Measurements from ENCODE around the gene RDH5. TPM values are rescaled to one million over a fixed set of nuclear protein-coding genes. Genes with fewer than 3 reads are reported as not detected.

Gene RDH5
- total RNA-seq, 1 donor from 2014 or later: 12.9 TPM

GRCh38 chr12:55721601-55722213 lies 1.5 kb downstream of the RDH5 start:
- ATAC-seq: no peak
- no peak for DNase-seq (ENCODE audit: missing footprints)
- intact Hi-C loops (cut with DNase I): loop anchor here (2.0 to 5.0 kb wide), 2 partner anchors 15 to 39 kb away; partner anchors contain the start of gene ITGA7

- DNase-seq (ENCODE audit: missing footprints) (no peak), ATAC-seq (no peak)
- intact Hi-C loops (cut with DNase I): loop anchor here (5.0 kb wide), 1 partner anchor 41 kb away; a partner anchor contains a TSS
Observed at GRCh38 chr12:55722948-55723347, 2.8 kb downstream of the RDH5 start.

- DNase-seq (ENCODE audit: missing footprints): no peak
- ATAC-seq: no peak
- intact Hi-C loops (cut with DNase I): loop anchor here (5.0 kb wide), 1 partner anchor 41 kb away; a partner anchor contains a TSS
Observed at GRCh38 chr12:55723516-55724225, 3.5 kb downstream of the RDH5 start.

- intact Hi-C loops (cut with DNase I): loop anchor here (5.0 kb wide), 1 partner anchor 42 kb away; a partner anchor contains a TSS
- ATAC-seq: no peak
- peak; percentile 89 for DNase-seq (ENCODE audit: missing footprints)
Observed at GRCh38 chr12:55724226-55724939, 4.2 kb downstream of the RDH5 start.

- DNase-seq (ENCODE audit: missing footprints) (no peak), ATAC-seq (no peak)
- intact Hi-C loops (cut with DNase I): loop anchor here (5.0 kb wide), 1 partner anchor 43 kb away; a partner anchor contains a TSS
Observed at GRCh38 chr12:55724940-55725309, 4.7 kb downstream of the RDH5 start.

GRCh38 chr12:55725556-55725955 lies 5.4 kb downstream of the RDH5 start:
- ATAC-seq (no peak), DNase-seq (ENCODE audit: missing footprints) (no peak)
- intact Hi-C loops (cut with DNase I): no loop called here

GRCh38 chr12:55726971-55727370 lies 6.8 kb downstream of the RDH5 start:
- ATAC-seq (no peak), DNase-seq (ENCODE audit: missing footprints) (no peak)
- intact Hi-C loops (cut with DNase I): no loop called here

GRCh38 chr12:55727643-55728185 lies 7.5 kb downstream of the RDH5 start:
- peak; percentile 76 for DNase-seq (ENCODE audit: missing footprints)
- no peak for ATAC-seq
- intact Hi-C loops (cut with DNase I): no loop called here

- ATAC-seq (peak; percentile 45), DNase-seq (ENCODE audit: missing footprints) (peak; percentile 84)
- intact Hi-C loops (cut with DNase I): no loop called here
Observed at GRCh38 chr12:55728186-55728938, 8.2 kb downstream of the RDH5 start.

GRCh38 chr12:55728939-55729818 lies 9.0 kb downstream of the RDH5 start, which contains the start of gene CD63:
Gene CD63, minus strand, starts transcription at chr12:55729009. Its CDS starts 668 bp downstream, at chr12:55728341.
- DNase-seq (ENCODE audit: missing footprints): peak; percentile 96
- intact Hi-C loops (cut with DNase I): no loop called here
- peak; percentile 90 for ATAC-seq

- intact Hi-C loops (cut with DNase I): no loop called here
- DNase-seq (ENCODE audit: missing footprints) (no peak), ATAC-seq (peak; percentile 2)
Observed at GRCh38 chr12:55729819-55730818, 9.9 kb downstream of the RDH5 start.

GRCh38 chr12:55732288-55732687 lies 12.1 kb downstream of the RDH5 start:
- ATAC-seq (no peak), DNase-seq (ENCODE audit: missing footprints) (no peak)
- intact Hi-C loops (cut with DNase I): no loop called here

- ATAC-seq: no peak
- no peak for DNase-seq (ENCODE audit: missing footprints)
- intact Hi-C loops (cut with DNase I): no loop called here
Observed at GRCh38 chr12:55733021-55733555, 12.9 kb downstream of the RDH5 start.

GRCh38 chr12:55733858-55734257 lies 13.7 kb downstream of the RDH5 start:
- intact Hi-C loops (cut with DNase I): no loop called here
- ATAC-seq: no peak
- DNase-seq (ENCODE audit: missing footprints): no peak

- intact Hi-C loops (cut with DNase I): no loop called here
- ATAC-seq: no peak
- DNase-seq (ENCODE audit: missing footprints): no peak
Observed at GRCh38 chr12:55734595-55734994, 14.4 kb downstream of the RDH5 start.

- intact Hi-C loops (cut with DNase I): loop anchor here (2.0 to 5.0 kb wide), 3 partner anchors 54 to 74 kb away; a partner anchor contains a TSS
- ATAC-seq: no peak
- no peak for DNase-seq (ENCODE audit: missing footprints)
Observed at GRCh38 chr12:55736076-55736475, 15.9 kb downstream of the RDH5 start.
